Activated CD4-positive, alpha-beta T cell treated with anti-CD3 and anti-CD28 coated beads for 36 hours (primary cell): ENCODE results near the gene KLK15. TPM values are rescaled to one million over a fixed set of nuclear protein-coding genes. Genes with fewer than 3 reads are reported as not detected.
"Not testable (repeated sequence)": the region's sequence is repeated elsewhere in the genome, so short reads cannot be mapped to it uniquely, and the experiment has no call there.

Source experiments
- ATAC-seq: fragments of 200-7000 bp; cut with Tn5 transposase; one replicate; pipeline ENCODE4 v1.10.0; 2021; ENCODE audit warnings: mild to moderate bottlenecking, moderate library complexity
- CTCF ChIA-PET: fragments of 350-600 bp; sonication (Branson Sonifier 250); formaldehyde crosslinking; loops from one replicate; lab custom pipeline; 2021; ENCODE audit warnings: antibody characterized with exemption; lab: Charles Lee
- POLR2A ChIA-PET: fragments of 350-600 bp; sonication (Branson Sonifier 250); formaldehyde crosslinking; loops from one replicate; lab custom pipeline; 2021; ENCODE audit warnings: antibody characterized with exemption, inconsistent platforms; lab: Charles Lee
- DNase-seq: peaks from one replicate; pipeline ENCODE4 v3.0.0-alpha.2; 2020
- H3K27ac Mint-ChIP-seq: one replicate; pipeline ENCODE4 v1.8.0; 2021; ENCODE audit warnings: mixed read lengths
- H3K27me3 Mint-ChIP-seq: one replicate; pipeline ENCODE4 v1.8.0; 2021; ENCODE audit warnings: mixed read lengths
- H3K36me3 Mint-ChIP-seq: one replicate; pipeline ENCODE4 v1.8.0; 2021; ENCODE audit warnings: low read depth, mixed read lengths
- H3K4me1 Mint-ChIP-seq: one replicate; pipeline ENCODE4 v1.8.0; 2021; ENCODE audit warnings: mixed read lengths
- H3K4me3 Mint-ChIP-seq: one replicate; pipeline ENCODE4 v1.8.0; 2021; ENCODE audit warnings: mild to moderate bottlenecking, moderate library complexity, mixed read lengths
- H3K9me3 Mint-ChIP-seq: one replicate; pipeline ENCODE4 v1.8.0; 2021; ENCODE audit warnings: low read depth, mixed read lengths
- intact Hi-C, 2 experiments: fragments of 100-400 bp; cut with DNase I in 1 of 2; cut with micrococcal nuclease in 1 of 2; formaldehyde crosslinking; loops; one replicate each; pipeline versions ENCODE4 v1.14.2 to v1.15.1; 2022 to 2024; cut with DNase I, micrococcal nuclease
- total RNA-seq, 2 experiments: library from RNA; stranded (reverse); gene quantifications; one replicate each; pipeline ENCODE4 v1.2.3, GENCODE V29; 2021

KLK15 gene
- total RNA-seq, 2 experiments from 2014 or later, result not detected

DNA sequence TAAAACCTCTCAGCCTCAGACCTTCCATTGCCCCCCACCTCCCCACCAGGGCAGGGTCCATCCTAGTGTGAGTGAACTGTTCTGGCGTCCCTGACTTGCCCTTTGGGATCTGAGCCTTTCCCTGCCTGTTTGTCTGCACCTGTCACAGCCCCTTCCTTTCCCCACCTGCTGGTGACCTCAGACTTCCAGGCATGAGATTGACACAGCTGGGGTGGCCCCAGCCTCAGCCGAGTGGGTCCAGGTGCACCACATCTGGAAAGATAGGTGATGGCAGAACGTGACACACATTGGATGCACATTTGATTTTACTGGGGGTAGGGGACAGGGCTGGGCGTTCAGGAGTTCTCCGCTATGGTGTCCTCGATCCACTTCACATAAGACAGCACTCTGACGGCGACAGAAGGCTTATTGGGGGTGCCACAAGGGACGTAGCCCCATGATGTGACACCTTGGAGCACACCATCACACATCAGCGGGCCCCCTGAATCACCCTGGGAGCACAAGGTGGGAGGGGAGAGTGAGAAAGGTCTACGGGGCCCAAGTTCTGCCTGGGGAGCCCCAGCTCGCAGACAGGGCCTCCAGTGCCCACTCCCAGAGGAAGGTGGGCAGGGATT lies 14.4 kb downstream of the KLK15 start:
- ATAC-seq (no peak), DNase-seq (no peak)
- peaks cover 45% of the 10 kb centered on the region for H3K4me1 Mint-ChIP-seq
- H3K27me3 Mint-ChIP-seq, result peaks cover 61% of the 10 kb centered on the region
- H3K36me3 Mint-ChIP-seq, result no peaks in the 10 kb centered on the region
- intact Hi-C loops, result loop anchor here in 1 of 2 experiments (1.0 to 10.0 kb wide), 2 partner anchors 17 to 576 kb away; partner anchors contain the start of gene C19orf84
- no peak overlapping the region for H3K27ac Mint-ChIP-seq
- CTCF ChIA-PET, result interaction anchor here (1.0 kb wide), 1 partner anchor 92 kb away, joined by 3 read pairs; no protein-coding TSS in a partner anchor
- peak overlapping the region; percentile 73 for H3K4me3 Mint-ChIP-seq
- no peaks in the 10 kb centered on the region for H3K9me3 Mint-ChIP-seq
- POLR2A ChIA-PET, result no interaction called here

DNA sequence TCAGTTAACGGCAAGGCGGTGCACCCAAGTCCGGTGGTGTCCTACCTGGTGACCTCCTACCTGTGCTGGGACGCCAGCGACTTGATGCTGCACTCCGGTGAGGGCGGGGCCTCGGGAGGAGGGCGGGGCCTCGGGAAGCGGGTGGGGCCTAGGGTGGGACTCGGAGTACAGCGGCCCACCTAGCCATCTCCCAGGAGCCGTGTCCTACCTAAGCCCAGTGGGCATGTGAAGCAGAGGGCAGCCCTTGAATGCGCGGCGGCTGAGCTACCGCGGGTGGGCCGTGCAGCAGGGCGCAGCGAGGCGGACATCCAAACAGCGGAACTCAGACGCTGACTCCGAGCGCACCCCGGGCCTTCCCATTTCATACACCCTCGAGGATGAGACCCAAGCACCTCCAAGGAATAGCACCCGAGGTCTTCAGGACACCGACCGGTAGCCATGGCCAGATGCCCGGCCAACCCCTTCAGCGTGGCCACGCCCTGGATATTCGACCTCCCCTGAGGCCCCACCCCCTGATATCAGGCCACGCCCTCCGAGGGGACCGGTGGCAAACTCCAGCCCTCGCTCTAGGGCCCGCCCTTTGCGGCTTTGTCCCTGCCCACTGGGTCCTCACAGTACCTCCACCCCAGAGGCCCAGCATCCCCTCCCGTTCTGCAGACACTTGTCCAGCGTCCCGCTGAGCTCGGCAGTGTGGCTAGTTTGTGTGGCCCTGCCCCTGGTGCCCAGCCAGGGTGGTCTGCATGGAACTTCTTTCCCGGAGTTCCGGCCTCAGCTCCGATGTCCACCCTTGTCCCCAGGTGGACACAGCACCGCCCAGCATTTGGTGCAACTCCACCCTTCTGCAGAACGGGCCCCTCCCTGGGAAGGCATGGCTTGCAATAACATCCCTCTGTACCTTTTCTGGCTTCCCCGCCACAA lies 15.2 kb downstream of the KLK15 start:
- H3K9me3 Mint-ChIP-seq, result no peaks in the 10 kb centered on the region
- H3K4me1 Mint-ChIP-seq, result peaks cover 45% of the 10 kb centered on the region
- H3K27me3 Mint-ChIP-seq, result peaks cover 61% of the 10 kb centered on the region
- DNase-seq, result peak; percentile 82
- CTCF ChIA-PET, result no interaction called here
- no peaks in the 10 kb centered on the region for H3K36me3 Mint-ChIP-seq
- intact Hi-C loops, result loop anchor here (1.0 to 10.0 kb wide), 4 partner anchors 13 to 577 kb away; partner anchors contain the start of gene C19orf84 (in 1 of the 2)
- H3K27ac Mint-ChIP-seq, result peak overlapping the region; percentile 83
- peak overlapping the region; percentile 73 for H3K4me3 Mint-ChIP-seq
- peak; percentile 59 for ATAC-seq
- POLR2A ChIA-PET, result interaction anchor here (0.7 to 1.6 kb wide), 3 partner anchors 13 to 18 kb away, joined by 3 to 7 read pairs (median 5); no protein-coding TSS in a partner anchor

DNA sequence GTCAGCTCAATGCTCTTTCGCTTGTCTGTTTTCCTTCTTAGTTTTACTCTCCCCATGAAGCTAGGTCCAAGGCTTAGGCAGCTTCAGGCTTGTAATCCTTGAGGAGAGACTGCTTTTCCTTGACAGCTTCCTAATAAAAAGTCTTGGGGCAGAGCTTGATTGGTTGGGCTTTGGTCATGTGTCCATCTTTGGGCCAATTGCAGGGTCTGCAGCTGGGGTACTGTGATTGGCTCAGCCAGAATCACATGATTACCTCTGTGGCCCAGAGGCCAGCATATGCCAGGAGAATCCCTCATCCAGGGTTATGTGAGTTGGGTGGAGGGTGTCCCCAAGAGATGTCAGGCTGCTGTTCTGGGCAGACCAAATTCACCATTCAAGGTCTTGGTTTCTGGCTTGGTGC lies 17.9 kb downstream of the KLK15 start:
- intact Hi-C loops, result loop anchor here in 1 of 2 experiments (10.0 kb wide), 1 partner anchor 579 kb away; the partner anchor contains the start of gene C19orf84
- Mint-ChIP-seq H3K36me3 (no peaks in the 10 kb centered on the region), H3K27me3 (peaks cover 43% of the 10 kb centered on the region), H3K27ac (no peak overlapping the region), H3K4me1 (peaks cover 38% of the 10 kb centered on the region), H3K9me3 (no peaks in the 10 kb centered on the region), H3K4me3 (no peak overlapping the region)
- ChIA-PET CTCF (interaction anchor here (1.1 kb wide), 1 partner anchor 12 kb away, joined by 4 read pairs; no protein-coding TSS in a partner anchor), POLR2A (no interaction called here)
- DNase-seq (no peak), ATAC-seq (no peak)

DNA sequence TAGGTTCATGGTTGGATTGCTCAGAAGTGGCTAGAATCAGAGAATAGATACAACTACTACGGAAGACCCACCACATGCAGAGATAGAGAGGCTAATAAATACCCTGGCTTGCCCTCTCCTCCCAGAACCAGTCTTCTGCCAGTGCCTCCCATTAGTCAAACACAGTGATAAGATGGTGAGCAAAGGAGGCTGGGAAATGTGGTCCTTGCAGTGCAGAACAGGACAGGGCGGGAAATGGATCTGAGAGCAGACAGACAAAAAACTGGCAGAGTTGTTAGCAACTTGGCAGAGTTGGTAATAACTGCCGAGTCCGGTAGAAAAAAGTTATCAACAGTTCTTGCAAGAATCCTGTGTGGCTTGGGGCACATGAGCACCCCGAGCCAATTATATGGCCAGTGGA lies 18.5 kb downstream of the KLK15 start:
- intact Hi-C loops, result loop anchor here in 1 of 2 experiments (10.0 kb wide), 1 partner anchor 580 kb away; the partner anchor contains the start of gene C19orf84
- Mint-ChIP-seq H3K4me1 (peaks cover 32% of the 10 kb centered on the region), H3K9me3 (no peaks in the 10 kb centered on the region), H3K27ac (no peak overlapping the region), H3K36me3 (no peaks in the 10 kb centered on the region), H3K27me3 (peaks cover 38% of the 10 kb centered on the region), H3K4me3 (no peak overlapping the region)
- DNase-seq (no peak), ATAC-seq (no peak)
- POLR2A ChIA-PET, result no interaction called here
- CTCF ChIA-PET, result no interaction called here

DNA sequence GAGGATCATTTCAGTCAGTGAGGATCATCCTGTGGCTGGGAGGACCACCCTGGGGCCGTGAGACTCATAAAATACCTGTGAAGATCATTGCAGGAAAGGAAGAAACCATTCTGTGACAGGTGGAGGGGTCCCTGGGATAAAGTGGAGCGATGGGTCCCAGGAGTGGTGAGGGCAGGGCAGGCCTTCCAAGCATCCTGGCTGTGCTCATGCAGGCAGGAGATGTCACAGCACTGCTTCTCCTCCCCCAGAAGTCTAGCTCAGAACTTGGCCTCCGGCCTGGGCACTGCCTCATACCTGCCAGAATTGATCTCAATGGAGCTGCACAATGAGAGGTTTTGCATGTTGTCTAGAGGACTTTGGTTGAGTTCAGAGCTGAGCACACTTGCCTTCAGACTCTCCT lies 20.9 kb downstream of the KLK15 start:
- Mint-ChIP-seq H3K4me3 (no peak overlapping the region), H3K9me3 (no peaks in the 10 kb centered on the region), H3K27ac (no peak overlapping the region), H3K4me1 (peaks cover 13% of the 10 kb centered on the region), H3K36me3 (no peaks in the 10 kb centered on the region), H3K27me3 (peaks cover 23% of the 10 kb centered on the region)
- intact Hi-C loops, result loop anchor here in 1 of 2 experiments (10.0 kb wide), 1 partner anchor 582 kb away; the partner anchor contains the start of gene C19orf84
- no peak for DNase-seq
- ATAC-seq, result no peak
- ChIA-PET CTCF (no interaction called here), POLR2A (no interaction called here)

DNA sequence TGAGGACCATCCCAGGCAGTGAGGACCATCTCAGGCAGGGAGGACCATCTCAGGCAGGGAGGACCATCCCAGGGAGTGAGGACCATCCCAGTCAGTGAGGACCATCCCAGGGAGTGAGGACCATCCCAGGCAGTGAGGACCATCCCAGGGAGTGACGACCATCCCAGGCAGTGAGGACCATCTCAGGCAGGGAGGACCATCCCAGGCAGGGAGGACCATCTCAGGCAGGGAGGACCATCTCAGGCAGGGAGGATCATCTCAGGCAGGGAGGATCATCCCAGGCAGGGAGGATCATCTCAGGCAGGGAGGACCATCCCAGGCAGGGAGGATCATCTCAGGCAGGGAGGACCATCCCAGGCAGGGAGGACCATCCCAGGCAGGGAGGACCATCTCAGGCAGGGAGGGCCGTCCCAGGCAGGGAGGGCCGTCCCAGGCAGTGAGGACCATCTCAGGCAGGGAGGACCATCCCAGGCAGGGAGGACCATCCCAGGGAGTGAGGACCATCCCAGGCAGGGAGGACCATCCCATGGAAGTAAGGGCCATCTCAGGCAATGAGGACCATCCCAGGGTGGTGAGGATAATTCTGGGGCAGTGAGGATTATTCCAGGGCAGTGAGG lies 21.6 kb downstream of the KLK15 start:
- CTCF ChIA-PET, ATAC-seq, POLR2A ChIA-PET, H3K36me3 Mint-ChIP-seq, H3K27ac Mint-ChIP-seq, H3K4me1 Mint-ChIP-seq, H3K9me3 Mint-ChIP-seq, H3K4me3 Mint-ChIP-seq, DNase-seq: not testable (repeated sequence)
- intact Hi-C loops, result loop anchor here in 1 of 2 experiments (10.0 kb wide), 1 partner anchor 583 kb away; the partner anchor contains the start of gene C19orf84
- H3K27me3 Mint-ChIP-seq, result peaks cover 19% of the 10 kb centered on the region

GRCh38 chr19:50808856-50809255 lies 24.5 kb downstream of the KLK15 start:
- peaks cover 6% of the 10 kb centered on the region for H3K27me3 Mint-ChIP-seq
- H3K4me1 Mint-ChIP-seq, result peaks cover 9% of the 10 kb centered on the region
- no peak overlapping the region for H3K27ac Mint-ChIP-seq
- no peaks in the 10 kb centered on the region for H3K9me3 Mint-ChIP-seq
- ChIA-PET CTCF (no interaction called here), POLR2A (no interaction called here)
- no peak overlapping the region for H3K4me3 Mint-ChIP-seq
- H3K36me3 Mint-ChIP-seq, result peaks cover 7% of the 10 kb centered on the region
- DNase-seq, result no peak
- ATAC-seq, result no peak
- intact Hi-C loops, result loop anchor here in 1 of 2 experiments (5.0 kb wide), 1 partner anchor 763 kb away; the partner anchor contains the start of gene ZNF175

DNA sequence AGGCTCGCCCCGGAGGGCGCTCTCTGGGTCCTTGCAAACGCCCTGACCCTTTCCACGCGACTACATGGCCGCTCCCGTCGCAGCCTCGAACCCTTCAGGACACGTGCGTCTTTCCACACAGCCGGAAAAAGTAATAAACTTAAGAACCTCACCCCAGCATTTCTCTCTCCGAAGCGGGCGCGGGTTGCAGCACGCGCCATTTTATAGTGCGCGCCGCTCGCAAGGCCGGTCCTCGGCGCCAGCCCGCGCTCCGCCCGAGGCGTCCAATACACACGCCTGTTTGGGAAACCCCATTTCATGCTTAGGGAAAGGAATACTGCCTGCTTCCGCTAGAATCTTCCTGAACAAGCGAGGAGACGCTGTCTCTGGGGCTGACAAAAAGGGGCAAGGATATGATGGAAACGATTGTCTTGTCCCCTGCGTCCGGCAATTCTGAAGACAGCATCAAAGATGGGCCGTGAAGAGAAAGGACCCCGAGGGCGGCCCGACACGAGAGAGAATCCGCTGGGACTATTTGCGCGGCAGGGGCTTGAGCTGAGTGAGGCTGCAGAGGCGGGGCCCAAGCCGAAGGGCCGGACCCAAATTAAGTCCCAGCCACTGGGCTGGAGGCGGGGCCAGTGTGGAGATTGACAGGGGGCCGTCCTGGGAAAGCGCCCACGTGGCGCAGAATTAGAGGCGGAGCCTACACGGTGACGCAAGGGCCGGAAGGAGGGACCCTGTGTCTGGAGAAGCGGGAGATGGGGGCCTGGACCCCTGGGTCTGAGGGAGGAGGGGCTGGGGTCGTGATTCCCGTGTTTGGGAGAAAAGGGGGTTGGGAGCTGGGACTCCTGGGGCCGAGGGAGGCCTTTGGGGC lies 28.7 kb downstream of the KLK15 start:
- CTCF ChIA-PET, result interaction anchor here (0.6 kb wide), 1 partner anchor 759 kb away, joined by 3 read pairs; no protein-coding TSS in a partner anchor
- peaks cover 45% of the 10 kb centered on the region for H3K36me3 Mint-ChIP-seq
- H3K9me3 Mint-ChIP-seq, result no peaks in the 10 kb centered on the region
- intact Hi-C loops, result loop anchor here (1.0 to 5.0 kb wide), 16 partner anchors 13 to 928 kb away; partner anchors contain the start of genes AKT1S1 (in 1 of the 2), CTU1 (in 1 of the 2), EMC10 (in 1 of the 2) and ETFB (in 1 of the 2)
- POLR2A ChIA-PET, result interaction anchor here (0.6 to 2.9 kb wide), 10 partner anchors 9 to 591 kb away, joined by 3 to 13 read pairs (median 4); partner anchors contain the start of gene JOSD2
- DNase-seq (peak; percentile 99), ATAC-seq (peak; percentile 99)
- no peaks in the 10 kb centered on the region for H3K27me3 Mint-ChIP-seq
- H3K27ac Mint-ChIP-seq, result peak overlapping the region; percentile 98
- peak overlapping the region; percentile 96 for H3K4me3 Mint-ChIP-seq
- peaks cover 35% of the 10 kb centered on the region for H3K4me1 Mint-ChIP-seq

- ChIA-PET CTCF (interaction anchor here (0.8 to 1.5 kb wide), 3 partner anchors 12 to 118 kb away, joined by 3 to 4 read pairs (median 4); no protein-coding TSS in a partner anchor), POLR2A (interaction anchor here (0.6 to 2.9 kb wide), 8 partner anchors 12 to 293 kb away, joined by 3 to 13 read pairs (median 4); partner anchors contain the start of gene JOSD2)
- H3K36me3 Mint-ChIP-seq, result peaks cover 53% of the 10 kb centered on the region
- H3K4me3 Mint-ChIP-seq, result peak overlapping the region; percentile 96
- ATAC-seq, result peak; percentile 4
- intact Hi-C loops, result loop anchor here (1.0 to 5.0 kb wide), 15 partner anchors 13 to 927 kb away; partner anchors contain the start of genes AKT1S1 (in 1 of the 2), CTU1 (in 1 of the 2), EMC10 (in 1 of the 2) and ETFB (in 1 of the 2)
- peak; percentile 59 for DNase-seq
- H3K27me3 Mint-ChIP-seq, result no peaks in the 10 kb centered on the region
- peak overlapping the region; percentile 98 for H3K27ac Mint-ChIP-seq
- peaks cover 35% of the 10 kb centered on the region for H3K4me1 Mint-ChIP-seq
- no peaks in the 10 kb centered on the region for H3K9me3 Mint-ChIP-seq
These were observed 29.5 kb downstream of the KLK15 start for GRCh38 chr19:50803633-50804419.
